ENCODE data around the gene GOLT1A. TPM values are rescaled to one million over a fixed set of nuclear protein-coding genes. Genes with fewer than 3 reads are reported as not detected.

Gene GOLT1A
- total RNA-seq, 1 donor from 2014 or later = 4.2 TPM

DNA sequence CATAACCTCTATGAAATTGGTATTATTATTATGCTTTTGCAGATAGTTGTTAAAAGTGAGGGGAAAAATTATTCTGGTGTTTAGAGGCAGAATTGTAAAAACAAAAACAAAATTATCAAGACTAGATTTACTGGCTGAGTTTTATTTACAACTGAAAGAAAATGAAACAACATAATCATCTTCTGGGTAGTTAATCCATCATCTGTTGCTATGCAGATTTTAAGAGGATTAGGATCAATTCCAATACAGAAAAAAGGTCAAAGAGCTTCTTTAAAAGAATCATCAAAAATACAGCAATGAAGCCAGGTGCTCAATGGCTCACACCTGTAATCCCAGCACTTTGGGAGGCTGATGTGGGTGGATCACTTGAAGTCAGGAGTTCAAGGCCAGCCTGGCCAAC is 8.3 kb downstream of the GOLT1A start:
- H3K4me3 Mint-ChIP-seq (ENCODE audit: low read depth) = no peak overlapping the region
- peaks cover 6% of the 10 kb centered on the region for H3K27me3 Mint-ChIP-seq
- no peak for DNase-seq (ENCODE audit: low spot score, unreplicated experiment)
- TF ChIP-seq, protein P1, sequence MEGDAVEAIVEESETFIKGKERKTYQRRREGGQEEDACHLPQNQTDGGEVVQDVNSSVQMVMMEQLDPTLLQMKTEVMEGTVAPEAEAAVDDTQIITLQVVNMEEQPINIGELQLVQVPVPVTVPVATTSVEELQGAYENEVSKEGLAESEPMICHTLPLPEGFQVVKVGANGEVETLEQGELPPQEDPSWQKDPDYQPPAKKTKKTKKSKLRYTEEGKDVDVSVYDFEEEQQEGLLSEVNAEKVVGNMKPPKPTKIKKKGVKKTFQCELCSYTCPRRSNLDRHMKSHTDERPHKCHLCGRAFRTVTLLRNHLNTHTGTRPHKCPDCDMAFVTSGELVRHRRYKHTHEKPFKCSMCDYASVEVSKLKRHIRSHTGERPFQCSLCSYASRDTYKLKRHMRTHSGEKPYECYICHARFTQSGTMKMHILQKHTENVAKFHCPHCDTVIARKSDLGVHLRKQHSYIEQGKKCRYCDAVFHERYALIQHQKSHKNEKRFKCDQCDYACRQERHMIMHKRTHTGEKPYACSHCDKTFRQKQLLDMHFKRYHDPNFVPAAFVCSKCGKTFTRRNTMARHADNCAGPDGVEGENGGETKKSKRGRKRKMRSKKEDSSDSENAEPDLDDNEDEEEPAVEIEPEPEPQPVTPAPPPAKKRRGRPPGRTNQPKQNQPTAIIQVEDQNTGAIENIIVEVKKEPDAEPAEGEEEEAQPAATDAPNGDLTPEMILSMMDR (IDR thresholded peaks at IDR 0.05; ENCODE audit: unreplicated experiment) = no peak
- no peaks in the 10 kb centered on the region for H3K9me3 Mint-ChIP-seq (ENCODE audit: low read depth)
- no peak overlapping the region for H3K27ac Mint-ChIP-seq
- no peaks in the 10 kb centered on the region for H3K36me3 Mint-ChIP-seq (ENCODE audit: insufficient read depth)
- H3K4me1 Mint-ChIP-seq (ENCODE audit: low read depth) = peaks cover 2% of the 10 kb centered on the region

DNA sequence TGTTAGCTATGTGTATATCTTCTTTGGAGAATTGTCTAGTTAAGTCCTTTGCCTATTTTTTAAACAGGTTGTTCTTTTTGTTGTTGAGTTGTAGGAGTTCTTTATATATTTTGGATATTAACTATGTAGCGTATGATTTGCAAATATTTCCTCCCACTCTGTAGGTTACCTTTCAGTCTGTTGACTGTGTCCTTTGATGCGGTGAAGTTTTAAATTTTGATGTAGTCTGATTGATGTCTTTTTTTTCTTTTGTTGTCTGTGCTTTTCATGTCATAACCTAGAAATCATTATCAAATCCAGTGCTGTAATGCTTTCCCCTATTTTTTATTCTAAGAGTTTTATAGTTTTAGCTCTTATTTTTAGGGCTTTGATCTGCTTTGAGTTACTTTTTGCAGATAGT is 8.8 kb downstream of the GOLT1A start:
- H3K4me1 Mint-ChIP-seq (ENCODE audit: low read depth) = peaks cover 2% of the 10 kb centered on the region
- H3K36me3 Mint-ChIP-seq (ENCODE audit: insufficient read depth) = no peaks in the 10 kb centered on the region
- H3K4me3 Mint-ChIP-seq (ENCODE audit: low read depth) = no peak overlapping the region
- TF ChIP-seq, protein P1 (IDR thresholded peaks at IDR 0.05; ENCODE audit: unreplicated experiment) = no peak
- H3K9me3 Mint-ChIP-seq (ENCODE audit: low read depth) = no peaks in the 10 kb centered on the region
- DNase-seq (ENCODE audit: low spot score, unreplicated experiment) = no peak
- H3K27ac Mint-ChIP-seq = no peak overlapping the region
- peaks cover 6% of the 10 kb centered on the region for H3K27me3 Mint-ChIP-seq

DNA sequence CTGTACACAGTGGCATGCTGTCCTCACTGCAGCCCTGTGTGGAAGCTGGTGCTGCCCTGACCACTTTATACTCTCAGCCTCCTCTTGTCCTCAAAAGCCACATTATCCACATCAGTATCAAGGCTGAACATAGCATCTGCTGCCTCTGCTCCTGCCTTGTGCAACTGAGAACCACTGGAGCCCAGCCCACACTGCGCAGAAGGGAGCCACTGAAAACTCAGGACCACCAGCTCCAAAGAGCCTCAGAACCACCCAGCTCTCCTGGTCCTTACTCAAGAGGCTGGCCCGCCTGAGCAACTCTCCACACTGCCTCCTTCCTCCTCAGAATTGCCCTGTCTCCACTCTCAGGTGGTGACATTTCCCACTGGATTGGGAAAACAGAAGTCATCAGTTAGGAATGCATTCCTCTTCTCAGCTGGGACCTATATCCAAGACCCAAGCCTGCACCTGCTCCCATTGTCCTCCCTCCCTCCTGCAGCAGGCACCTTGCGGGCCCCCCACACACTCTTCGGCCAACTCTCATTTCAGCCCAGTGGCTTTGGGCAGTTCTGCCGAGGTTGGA is 10.5 kb downstream of the GOLT1A start:
- TF ChIP-seq, protein P1 (IDR thresholded peaks at IDR 0.05; ENCODE audit: unreplicated experiment) = no peak
- no peak overlapping the region for H3K27ac Mint-ChIP-seq
- no peak for DNase-seq (ENCODE audit: low spot score, unreplicated experiment)
- H3K36me3 Mint-ChIP-seq (ENCODE audit: insufficient read depth) = no peaks in the 10 kb centered on the region
- H3K27me3 Mint-ChIP-seq = peaks cover 16% of the 10 kb centered on the region
- H3K4me3 Mint-ChIP-seq (ENCODE audit: low read depth) = no peak overlapping the region
- peaks cover 2% of the 10 kb centered on the region for H3K4me1 Mint-ChIP-seq (ENCODE audit: low read depth)
- H3K9me3 Mint-ChIP-seq (ENCODE audit: low read depth) = no peaks in the 10 kb centered on the region

DNA sequence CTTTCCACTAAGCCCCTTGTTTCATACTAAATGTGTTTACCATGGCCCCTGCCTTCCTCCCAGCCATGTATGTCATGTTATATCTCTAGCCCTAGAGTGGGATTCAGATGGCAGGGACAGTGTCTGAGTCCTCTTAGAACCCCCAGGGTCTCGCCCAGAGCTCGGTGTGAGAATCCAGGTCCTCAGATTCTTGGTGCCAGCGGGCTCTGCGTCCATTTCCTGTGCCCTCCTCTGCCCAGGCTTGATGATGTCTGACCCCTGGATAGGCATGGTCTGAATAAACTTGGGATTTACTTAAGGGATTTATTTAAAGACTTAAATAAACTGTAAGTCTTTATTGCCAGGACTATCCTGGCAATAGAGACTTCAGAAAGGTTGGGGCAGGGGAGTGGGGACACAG is 11.3 kb downstream of the GOLT1A start:
- TF ChIP-seq, protein P1 (IDR thresholded peaks at IDR 0.05; ENCODE audit: unreplicated experiment) = no peak
- DNase-seq (ENCODE audit: low spot score, unreplicated experiment) = no peak
- Mint-ChIP-seq H3K27ac (no peak overlapping the region), H3K9me3 (ENCODE audit: low read depth) (no peaks in the 10 kb centered on the region), H3K4me3 (ENCODE audit: low read depth) (no peak overlapping the region), H3K4me1 (ENCODE audit: low read depth) (no peaks in the 10 kb centered on the region), H3K27me3 (peaks cover 20% of the 10 kb centered on the region), H3K36me3 (ENCODE audit: insufficient read depth) (no peaks in the 10 kb centered on the region)

DNA sequence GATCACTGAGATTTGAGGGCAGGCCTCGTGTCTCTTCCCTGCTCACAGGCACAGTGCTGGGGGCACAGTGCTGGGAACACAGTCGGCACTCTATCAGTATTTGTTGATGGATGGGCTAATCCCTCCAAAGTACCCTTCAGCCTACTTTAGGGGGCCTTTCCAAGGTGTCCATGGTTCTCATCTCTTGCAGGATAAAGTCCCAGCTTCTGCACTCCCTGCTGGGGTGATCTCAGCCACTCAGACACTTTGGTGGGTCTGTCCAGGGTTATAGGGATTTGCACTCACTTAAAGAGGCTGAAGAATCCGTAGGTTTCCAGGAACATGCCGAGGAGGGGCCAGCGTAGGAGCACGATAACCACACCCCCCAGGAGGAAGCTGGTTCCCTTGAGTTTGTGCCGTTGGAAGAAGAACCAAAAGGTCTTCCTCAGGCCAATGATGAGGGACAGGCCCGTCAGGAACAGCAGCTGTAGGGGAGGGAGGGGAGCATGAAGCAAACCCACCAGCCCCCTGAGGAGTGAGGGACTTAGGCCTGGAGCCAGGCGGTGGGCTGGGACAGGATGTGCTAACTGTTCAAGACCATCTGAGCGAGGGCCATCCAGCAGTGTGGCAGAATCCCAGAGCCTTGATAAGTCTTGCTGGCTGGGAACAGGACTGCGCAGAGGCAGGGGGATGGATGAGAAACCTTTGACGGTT is 12.3 kb downstream of the GOLT1A start:
- TF ChIP-seq, protein P1 (IDR thresholded peaks at IDR 0.05; ENCODE audit: unreplicated experiment) = no peak
- Mint-ChIP-seq H3K27me3 (peaks cover 25% of the 10 kb centered on the region), H3K27ac (no peak overlapping the region)

More for the DNA sequence above, 12.3 kb downstream of the GOLT1A start:
- no peaks in the 10 kb centered on the region for H3K36me3 Mint-ChIP-seq (ENCODE audit: insufficient read depth)
- no peaks in the 10 kb centered on the region for H3K4me1 Mint-ChIP-seq (ENCODE audit: low read depth)
- no peaks in the 10 kb centered on the region for H3K9me3 Mint-ChIP-seq (ENCODE audit: low read depth)
- DNase-seq (ENCODE audit: low spot score, unreplicated experiment) = no peak
- H3K4me3 Mint-ChIP-seq (ENCODE audit: low read depth) = no peak overlapping the region

Measured in progenitor cell of endocrine pancreas (in vitro differentiated cells).